Measurements from ENCODE around the gene NTRK1.
A peak's percentile ranks its signal among the peaks of the same experiment; 100 is the strongest.
"Not testable (repeated sequence)": the region's sequence is repeated elsewhere in the genome, so short reads cannot be mapped to it uniquely, and the experiment has no call there.

NTRK1 gene

DNA sequence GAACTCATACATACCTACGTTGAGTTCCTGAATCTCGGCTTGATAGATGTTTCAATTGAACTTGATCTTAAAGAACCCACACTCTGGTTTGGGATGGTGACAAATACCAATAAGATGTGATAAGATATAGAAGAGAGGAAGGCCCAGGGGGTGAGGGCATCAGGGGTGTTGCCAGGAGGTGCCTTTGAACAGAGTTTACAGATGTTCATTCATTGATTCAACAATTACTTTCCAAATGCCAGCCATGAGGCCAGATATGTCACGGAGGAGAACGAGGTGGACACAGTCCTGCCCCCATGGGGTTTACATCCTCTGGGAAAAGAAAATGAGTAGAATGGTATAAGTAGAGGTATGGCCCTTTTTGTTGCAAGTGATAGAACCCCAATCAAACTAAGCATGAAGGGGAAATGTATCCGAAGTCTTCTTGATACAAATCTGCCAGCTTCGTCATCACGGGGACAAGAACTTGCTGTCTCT is 60.4 kb downstream of the NTRK1 start:
- no peak for DNase-seq

GRCh38 chr1:156922986-156923669 is 62.5 kb downstream of the NTRK1 start:
- no peak for DNase-seq

DNA sequence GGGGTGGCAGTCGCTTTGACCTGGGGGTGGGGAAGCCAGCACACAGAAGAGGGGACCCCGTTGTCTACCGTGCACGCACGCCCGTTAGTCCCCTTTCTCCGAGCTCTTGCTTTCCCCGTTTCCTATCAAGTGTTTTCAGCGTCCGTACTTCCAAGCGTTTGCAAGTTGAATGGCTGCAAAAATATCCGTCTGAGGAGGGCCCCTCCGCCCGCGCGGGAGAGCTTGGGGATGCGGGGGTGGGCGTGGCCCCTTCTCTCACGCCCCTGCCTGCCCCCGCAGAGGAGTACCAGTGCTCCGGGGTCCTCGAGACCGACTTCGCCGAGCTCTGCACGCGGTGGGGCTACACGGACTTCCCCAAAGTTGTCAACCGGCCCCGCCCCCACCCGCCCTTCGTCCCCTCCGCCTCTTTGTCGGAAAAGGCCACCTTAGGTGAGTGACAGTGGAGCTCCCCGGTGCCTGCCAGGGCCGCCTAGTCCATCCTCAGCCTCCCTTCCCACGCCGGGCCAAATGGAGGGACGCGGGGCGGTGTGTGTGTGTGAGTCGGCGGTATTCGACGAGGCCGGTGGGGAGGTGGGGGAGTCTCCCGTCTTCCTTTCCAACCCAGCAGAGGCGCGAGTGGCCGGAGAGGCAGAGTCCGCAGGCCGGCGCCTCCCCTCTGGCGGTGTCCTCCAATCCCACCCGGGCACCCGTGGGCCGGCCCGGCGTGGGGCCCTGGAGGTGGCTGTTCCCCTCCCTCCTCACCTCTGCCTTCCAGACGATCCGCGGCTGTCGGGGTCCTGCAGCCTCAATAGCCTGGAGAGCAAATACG is 63.2 kb downstream of the NTRK1 start:
- DNase-seq = no peak

DNA sequence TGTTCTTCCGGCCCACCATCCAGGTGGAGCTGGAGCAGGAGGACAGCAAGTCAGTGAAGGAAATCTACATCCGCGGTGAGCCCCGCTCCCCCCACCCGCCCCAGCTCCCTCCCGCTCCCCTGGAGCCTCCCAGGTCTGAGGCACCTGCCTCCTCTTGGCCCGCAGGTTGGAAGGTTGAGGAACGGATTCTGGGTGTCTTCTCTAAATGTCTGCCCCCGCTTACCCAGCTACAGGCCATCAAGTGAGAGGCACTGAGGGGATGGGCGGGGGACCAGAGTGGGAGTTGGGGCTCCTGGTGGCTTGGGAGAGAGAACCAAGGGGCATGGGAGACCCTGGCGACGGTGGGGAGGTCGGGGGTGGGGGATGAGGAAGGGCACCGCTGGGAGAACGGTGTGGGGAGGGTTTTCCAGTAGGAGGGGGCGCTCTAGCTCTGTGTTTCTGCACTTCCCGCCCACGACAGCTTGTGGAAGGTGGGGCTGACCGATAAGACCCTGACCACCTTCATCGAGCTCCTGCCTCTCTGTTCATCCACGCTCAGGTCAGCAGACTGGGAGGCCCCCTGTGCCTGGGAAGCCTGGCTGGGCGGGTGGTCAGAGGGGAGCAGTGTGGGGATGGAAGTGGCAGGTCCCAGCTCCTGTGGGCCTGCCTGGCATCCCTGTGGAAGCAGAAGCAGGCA is 64.0 kb downstream of the NTRK1 start:
- no peak for DNase-seq

DNA sequence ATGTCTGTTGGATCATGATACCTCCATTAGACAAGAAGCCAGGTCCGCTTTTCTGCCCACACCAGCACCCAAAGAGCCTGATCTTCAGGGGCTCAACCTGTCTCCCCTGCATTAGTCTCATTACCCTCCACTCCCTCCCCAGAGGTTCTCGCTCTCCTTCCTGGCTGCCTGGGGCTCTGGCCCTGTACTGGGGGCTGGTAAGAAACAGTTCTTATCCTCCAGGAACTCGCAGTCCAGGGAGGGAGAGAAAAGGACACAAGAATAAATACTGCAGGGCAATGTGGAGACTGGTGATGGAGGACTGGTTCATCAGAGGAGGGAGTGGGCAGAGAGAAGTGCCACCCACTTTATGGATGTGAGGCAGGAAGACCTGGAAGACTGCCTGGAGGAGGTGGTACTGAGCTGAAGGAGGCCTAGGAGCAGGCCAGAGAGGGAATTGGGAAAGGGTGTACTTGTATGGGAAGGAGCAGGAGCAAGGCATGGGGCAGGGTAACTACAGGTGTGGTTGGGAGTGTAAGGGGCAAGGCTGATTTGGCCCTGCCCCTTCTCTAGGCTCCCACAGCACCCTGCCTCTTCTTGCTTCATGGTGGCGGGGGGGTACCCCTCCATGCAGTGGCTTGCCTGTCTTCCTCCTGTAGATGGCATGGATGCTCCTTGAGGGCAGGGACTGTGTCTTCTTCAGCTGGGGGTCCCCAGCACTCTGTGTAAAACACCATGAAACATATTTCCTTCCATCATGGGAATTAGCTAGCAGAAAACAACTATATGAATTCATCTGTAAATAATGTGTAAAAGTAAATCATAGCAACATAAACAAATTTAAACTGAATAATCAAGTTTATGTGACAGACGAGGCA is 64.7 kb downstream of the NTRK1 start:
- no peak for DNase-seq

DNA sequence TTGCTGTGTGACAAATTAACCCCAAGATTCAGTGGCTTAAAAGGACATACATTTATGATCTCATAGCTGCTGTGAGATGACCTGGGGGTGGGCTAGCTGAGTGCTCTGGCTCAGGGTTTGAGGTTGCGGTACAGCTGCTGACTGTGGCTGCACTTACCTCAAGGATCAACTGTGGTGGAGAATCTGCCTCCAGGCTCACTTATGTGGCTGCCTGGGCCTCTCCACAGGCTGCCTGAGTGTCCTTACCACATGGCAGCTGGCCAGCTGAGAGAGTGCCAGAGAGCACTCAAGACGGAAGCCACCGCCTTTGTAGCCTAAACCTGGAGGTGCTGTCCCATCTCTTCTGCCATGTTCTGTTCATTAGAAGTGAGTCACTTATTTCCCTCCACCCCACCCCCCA is 65.5 kb downstream of the NTRK1 start:
- DNase-seq = peak; percentile 69

DNA sequence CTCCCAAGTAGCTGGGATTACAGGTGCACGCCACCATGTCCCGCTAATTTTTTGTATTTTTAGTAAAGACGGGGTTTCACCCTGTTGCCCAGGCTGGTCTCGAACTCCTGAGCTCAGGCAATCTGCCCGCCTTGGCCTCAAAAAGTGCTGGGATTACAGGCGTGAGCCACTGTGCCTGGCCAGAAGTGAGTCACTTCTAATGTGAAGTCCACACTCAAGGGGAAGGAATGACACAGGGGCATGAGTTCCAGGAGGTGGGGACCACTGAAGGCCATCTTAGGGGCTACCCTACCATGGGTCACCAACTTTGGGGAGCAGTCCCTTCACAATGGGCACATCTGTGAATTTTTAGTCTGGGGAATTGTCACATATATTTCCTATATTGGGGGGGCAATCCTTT is 66.0 kb downstream of the NTRK1 start:
- DNase-seq = not testable (repeated sequence)

GRCh38 chr1:156927215-156928042 is 66.8 kb downstream of the NTRK1 start:
- peak; percentile 85 for DNase-seq

DNA sequence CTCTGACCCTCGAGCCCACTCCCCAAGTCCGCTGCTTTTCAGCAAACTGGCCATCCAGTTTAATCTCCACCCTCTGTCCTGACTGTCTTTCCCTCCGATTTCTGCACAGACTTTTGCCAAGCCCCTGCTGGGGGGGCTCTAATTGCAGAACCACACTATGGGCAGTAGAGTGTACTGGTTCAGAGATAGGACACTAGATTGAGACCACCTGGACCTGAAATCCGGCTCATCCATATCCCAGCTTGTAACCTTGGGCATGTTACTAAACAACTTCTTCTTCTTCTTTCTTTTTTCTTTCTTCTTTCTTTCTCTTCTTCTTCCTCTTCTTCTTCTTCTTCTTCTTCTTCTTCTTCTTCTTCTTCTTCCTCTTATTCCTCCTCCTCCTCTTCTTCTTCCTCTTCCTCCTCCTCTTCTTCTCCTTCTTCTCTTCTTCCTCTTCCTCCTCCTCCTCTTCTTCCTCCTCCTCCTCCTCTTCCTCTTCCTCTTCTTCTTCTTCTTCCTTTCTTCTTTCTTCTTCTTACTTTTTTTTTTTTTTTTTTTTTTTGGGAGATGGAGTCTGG is 67.5 kb downstream of the NTRK1 start:
- no peak for DNase-seq

DNA sequence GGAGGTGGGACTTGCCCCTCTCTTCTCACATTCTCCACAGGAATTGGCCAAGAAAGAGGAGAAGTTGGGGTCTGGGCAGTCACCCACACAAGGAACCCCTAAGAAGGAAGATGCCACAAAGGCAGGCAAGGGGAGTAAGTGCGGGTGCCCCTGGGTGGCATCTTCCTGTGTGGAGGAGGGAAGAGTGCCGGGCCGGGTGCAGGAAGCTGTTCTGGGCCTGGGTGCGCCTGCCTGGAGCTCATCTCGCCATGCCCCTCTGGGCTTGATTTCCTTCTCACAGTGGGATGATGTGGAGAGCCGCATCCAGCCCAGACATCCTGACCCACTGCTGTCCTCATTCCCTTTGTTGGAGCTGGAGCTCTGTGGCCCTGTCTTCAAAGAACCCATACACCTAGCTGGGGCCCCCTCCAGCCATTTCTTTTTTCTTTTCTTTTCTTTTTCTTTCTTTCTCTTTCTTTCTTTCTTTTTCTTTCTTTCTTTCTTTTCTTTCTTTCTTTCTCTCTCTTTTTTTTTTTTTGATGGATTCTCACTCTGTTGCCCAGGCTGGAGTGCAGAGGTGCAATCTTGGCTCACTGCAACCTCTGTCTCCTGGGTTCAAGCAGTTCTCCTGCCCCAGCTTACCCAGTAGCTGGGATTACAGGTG is 69.1 kb downstream of the NTRK1 start:
- no peak for DNase-seq

GRCh38 chr1:156930483-156930882 is 69.8 kb downstream of the NTRK1 start:
- no peak for DNase-seq
